ENCODE measurements around the gene GUCY2C.
"Not testable (repeated sequence)": the region's sequence is repeated elsewhere in the genome, so short reads cannot be mapped to it uniquely, and the experiment has no call there.

GUCY2C gene

DNA sequence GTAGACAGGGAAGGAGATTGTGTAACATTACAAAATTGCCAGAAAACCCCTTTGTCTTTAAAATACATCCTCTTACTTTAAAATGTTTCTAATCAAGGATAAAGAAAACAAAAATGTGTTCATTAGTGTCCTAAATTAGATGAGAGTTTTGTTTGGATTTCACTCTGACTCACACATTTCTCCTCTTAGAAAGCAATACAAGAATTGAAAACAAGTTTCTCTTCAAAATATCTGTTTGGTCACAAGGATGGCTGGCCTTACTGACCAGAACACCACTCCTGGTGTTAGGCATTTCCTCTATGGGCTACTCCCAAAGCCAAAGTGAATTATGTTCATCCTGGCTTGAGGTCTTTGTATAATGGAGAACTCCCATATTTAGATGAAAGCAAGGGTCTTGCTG lies 6.4 kb downstream of the GUCY2C start:
- no peaks in the 10 kb centered on the region for H3K79me2 ChIP-seq (ENCODE audit: control insufficient read depth, low read length)
- no peaks in the 10 kb centered on the region for H4K20me1 ChIP-seq (ENCODE audit: control insufficient read depth, insufficient read depth, low read depth, low read length)
- H3K4me3 ChIP-seq (ENCODE audit: low read length) = no peak overlapping the region
- no peak overlapping the region for H3K4me2 ChIP-seq (ENCODE audit: low read length)
- H3K36me3 ChIP-seq (ENCODE audit: control insufficient read depth, low read length) = no peaks in the 10 kb centered on the region
- no peaks in the 10 kb centered on the region for H3K27me3 ChIP-seq (ENCODE audit: control insufficient read depth, low read length)
- H3F3A ChIP-seq (ENCODE audit: control insufficient read depth, insufficient read depth) = no peaks in the 10 kb centered on the region
- no peaks in the 10 kb centered on the region for H3K9me2 ChIP-seq (replicated peaks; ENCODE audit: control insufficient read depth, low read length)
- H3K27ac ChIP-seq (ENCODE audit: low read depth, low read length) = no peak overlapping the region
- TF ChIP-seq, protein P1, sequence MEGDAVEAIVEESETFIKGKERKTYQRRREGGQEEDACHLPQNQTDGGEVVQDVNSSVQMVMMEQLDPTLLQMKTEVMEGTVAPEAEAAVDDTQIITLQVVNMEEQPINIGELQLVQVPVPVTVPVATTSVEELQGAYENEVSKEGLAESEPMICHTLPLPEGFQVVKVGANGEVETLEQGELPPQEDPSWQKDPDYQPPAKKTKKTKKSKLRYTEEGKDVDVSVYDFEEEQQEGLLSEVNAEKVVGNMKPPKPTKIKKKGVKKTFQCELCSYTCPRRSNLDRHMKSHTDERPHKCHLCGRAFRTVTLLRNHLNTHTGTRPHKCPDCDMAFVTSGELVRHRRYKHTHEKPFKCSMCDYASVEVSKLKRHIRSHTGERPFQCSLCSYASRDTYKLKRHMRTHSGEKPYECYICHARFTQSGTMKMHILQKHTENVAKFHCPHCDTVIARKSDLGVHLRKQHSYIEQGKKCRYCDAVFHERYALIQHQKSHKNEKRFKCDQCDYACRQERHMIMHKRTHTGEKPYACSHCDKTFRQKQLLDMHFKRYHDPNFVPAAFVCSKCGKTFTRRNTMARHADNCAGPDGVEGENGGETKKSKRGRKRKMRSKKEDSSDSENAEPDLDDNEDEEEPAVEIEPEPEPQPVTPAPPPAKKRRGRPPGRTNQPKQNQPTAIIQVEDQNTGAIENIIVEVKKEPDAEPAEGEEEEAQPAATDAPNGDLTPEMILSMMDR (IDR thresholded peaks at IDR 0.05; ENCODE audit: low read depth, low read length, poor library complexity, severe bottlenecking) = no peak
- TF ChIP-seq EZH2phosphoT487 (IDR thresholded peaks at IDR 0.05; ENCODE audit: borderline replicate concordance, low read length) = no peak
- no peaks in the 10 kb centered on the region for H3K4me1 ChIP-seq (ENCODE audit: control insufficient read depth, low read length)
- no peaks in the 10 kb centered on the region for H3K9me3 ChIP-seq (ENCODE audit: control insufficient read depth, insufficient read depth, low read length)

DNA sequence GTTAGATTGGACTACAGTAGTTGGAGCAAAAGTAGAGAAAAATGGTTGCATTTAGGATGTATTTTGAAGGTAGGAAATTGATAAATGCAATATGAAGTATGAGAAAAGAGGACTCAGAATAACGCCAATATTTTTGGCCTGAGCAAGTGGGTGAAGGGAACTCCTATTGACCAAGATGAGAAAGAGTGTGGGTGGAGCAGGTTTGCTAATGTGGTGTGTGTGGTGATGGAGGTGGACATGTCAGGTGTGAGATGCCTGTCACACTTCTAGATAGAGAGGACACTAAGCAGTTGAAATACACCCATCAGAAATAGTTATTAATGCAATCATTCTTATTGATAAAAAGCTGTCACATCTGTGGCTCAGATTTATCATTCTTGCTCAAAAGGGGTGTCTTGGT lies 7.3 kb downstream of the GUCY2C start:
- Histone ChIP-seq H3K9me2 (replicated peaks; ENCODE audit: control insufficient read depth, low read length) (no peaks in the 10 kb centered on the region), H3F3A (ENCODE audit: control insufficient read depth, insufficient read depth) (no peaks in the 10 kb centered on the region), H3K79me2 (ENCODE audit: control insufficient read depth, low read length) (no peaks in the 10 kb centered on the region), H3K4me3 (ENCODE audit: low read length) (no peak overlapping the region), H4K20me1 (ENCODE audit: control insufficient read depth, insufficient read depth, low read depth, low read length) (no peaks in the 10 kb centered on the region), H3K4me1 (ENCODE audit: control insufficient read depth, low read length) (no peaks in the 10 kb centered on the region), H3K36me3 (ENCODE audit: control insufficient read depth, low read length) (no peaks in the 10 kb centered on the region), H3K9me3 (ENCODE audit: control insufficient read depth, insufficient read depth, low read length) (no peaks in the 10 kb centered on the region), H3K27me3 (ENCODE audit: control insufficient read depth, low read length) (no peaks in the 10 kb centered on the region), H3K27ac (ENCODE audit: low read depth, low read length) (no peak overlapping the region), H3K4me2 (ENCODE audit: low read length) (no peak overlapping the region)
- TF ChIP-seq EZH2phosphoT487 (IDR thresholded peaks at IDR 0.05; ENCODE audit: borderline replicate concordance, low read length) = no peak
- TF ChIP-seq, protein P1 (IDR thresholded peaks at IDR 0.05; ENCODE audit: low read depth, low read length, poor library complexity, severe bottlenecking) = no peak

DNA sequence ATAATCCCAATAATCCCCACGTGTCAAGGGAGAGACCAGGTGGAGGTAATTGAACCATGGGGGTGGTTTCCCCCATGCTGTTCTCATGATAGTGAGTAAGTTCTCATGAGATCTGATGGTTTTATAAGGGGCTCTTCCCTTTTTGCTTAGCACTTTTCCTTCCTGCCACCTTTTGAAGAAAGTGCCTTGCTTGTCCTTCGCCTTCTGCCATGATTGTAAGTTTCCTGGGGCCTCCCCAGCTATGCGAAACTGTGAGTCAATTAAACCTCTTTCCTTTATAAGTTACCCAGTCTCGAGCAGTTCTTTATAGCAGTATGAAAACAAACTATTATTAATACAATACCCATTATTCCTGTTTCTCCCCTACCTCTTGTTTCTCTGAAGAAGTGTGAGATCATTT lies 14.2 kb downstream of the GUCY2C start:
- H3K79me2 ChIP-seq (ENCODE audit: control insufficient read depth, low read length); H3K4me3 ChIP-seq (ENCODE audit: low read length); H3K9me3 ChIP-seq (ENCODE audit: control insufficient read depth, insufficient read depth, low read length); H3F3A ChIP-seq (ENCODE audit: control insufficient read depth, insufficient read depth); H3K4me1 ChIP-seq (ENCODE audit: control insufficient read depth, low read length); H3K9me2 ChIP-seq (replicated peaks; ENCODE audit: control insufficient read depth, low read length); H3K27ac ChIP-seq (ENCODE audit: low read depth, low read length); H3K27me3 ChIP-seq (ENCODE audit: control insufficient read depth, low read length); H3K36me3 ChIP-seq (ENCODE audit: control insufficient read depth, low read length); H4K20me1 ChIP-seq (ENCODE audit: control insufficient read depth, insufficient read depth, low read depth, low read length); H3K4me2 ChIP-seq (ENCODE audit: low read length): not testable (repeated sequence)

DNA sequence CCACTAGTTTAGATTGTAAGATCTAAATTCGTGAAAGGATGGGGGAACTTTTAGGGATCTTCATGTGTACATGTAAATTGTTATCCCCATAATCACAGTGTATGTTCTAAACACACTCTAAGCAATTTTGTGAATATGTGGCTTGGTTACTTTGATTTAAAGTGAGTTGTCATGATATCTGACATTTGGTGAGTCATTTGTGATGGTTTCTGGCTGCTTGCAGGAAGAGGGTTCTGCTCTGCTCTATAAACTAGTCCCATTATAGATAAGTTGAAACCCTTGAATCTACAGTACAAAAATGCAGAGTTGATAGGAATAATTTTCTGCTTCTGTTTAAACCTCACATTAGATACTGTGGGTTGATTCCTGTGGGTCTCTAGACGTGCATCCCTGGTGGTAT lies 14.8 kb downstream of the GUCY2C start:
- Histone ChIP-seq H3K36me3 (ENCODE audit: control insufficient read depth, low read length) (no peaks in the 10 kb centered on the region), H3K4me3 (ENCODE audit: low read length) (no peak overlapping the region), H3K9me2 (replicated peaks; ENCODE audit: control insufficient read depth, low read length) (no peaks in the 10 kb centered on the region), H4K20me1 (ENCODE audit: control insufficient read depth, insufficient read depth, low read depth, low read length) (no peaks in the 10 kb centered on the region), H3K4me2 (ENCODE audit: low read length) (no peak overlapping the region), H3K27ac (ENCODE audit: low read depth, low read length) (no peak overlapping the region), H3K27me3 (ENCODE audit: control insufficient read depth, low read length) (no peaks in the 10 kb centered on the region), H3K9me3 (ENCODE audit: control insufficient read depth, insufficient read depth, low read length) (no peaks in the 10 kb centered on the region), H3K79me2 (ENCODE audit: control insufficient read depth, low read length) (no peaks in the 10 kb centered on the region), H3K4me1 (ENCODE audit: control insufficient read depth, low read length) (no peaks in the 10 kb centered on the region), H3F3A (ENCODE audit: control insufficient read depth, insufficient read depth) (no peaks in the 10 kb centered on the region)
- TF ChIP-seq EZH2phosphoT487 (IDR thresholded peaks at IDR 0.05; ENCODE audit: borderline replicate concordance, low read length) = no peak
- TF ChIP-seq, protein P1 (IDR thresholded peaks at IDR 0.05; ENCODE audit: low read depth, low read length, poor library complexity, severe bottlenecking) = no peak
